ENCODE data around the gene ADO.

DNA sequence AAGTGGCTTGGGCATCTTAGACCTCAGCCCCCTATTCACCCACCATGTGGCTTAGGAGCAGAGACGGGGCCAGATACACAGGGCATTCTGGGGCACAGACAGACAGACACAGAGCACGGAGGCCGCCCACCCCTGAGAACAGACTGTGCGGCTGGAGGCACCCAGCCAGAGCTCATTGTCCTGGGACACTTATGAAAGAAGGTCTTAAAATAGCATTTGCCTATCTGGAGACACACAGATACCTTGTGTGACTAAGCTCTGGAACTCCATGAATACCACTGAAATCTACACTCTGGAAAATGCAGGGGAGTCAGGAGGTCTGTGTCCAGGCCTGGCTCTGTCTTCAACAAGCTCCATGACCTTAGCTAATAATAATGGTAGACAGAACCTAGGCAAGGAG lies 41.4 kb upstream of the ADO start:
- TF ChIP-seq, protein P1, sequence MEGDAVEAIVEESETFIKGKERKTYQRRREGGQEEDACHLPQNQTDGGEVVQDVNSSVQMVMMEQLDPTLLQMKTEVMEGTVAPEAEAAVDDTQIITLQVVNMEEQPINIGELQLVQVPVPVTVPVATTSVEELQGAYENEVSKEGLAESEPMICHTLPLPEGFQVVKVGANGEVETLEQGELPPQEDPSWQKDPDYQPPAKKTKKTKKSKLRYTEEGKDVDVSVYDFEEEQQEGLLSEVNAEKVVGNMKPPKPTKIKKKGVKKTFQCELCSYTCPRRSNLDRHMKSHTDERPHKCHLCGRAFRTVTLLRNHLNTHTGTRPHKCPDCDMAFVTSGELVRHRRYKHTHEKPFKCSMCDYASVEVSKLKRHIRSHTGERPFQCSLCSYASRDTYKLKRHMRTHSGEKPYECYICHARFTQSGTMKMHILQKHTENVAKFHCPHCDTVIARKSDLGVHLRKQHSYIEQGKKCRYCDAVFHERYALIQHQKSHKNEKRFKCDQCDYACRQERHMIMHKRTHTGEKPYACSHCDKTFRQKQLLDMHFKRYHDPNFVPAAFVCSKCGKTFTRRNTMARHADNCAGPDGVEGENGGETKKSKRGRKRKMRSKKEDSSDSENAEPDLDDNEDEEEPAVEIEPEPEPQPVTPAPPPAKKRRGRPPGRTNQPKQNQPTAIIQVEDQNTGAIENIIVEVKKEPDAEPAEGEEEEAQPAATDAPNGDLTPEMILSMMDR (conservative IDR thresholded peaks at IDR 0.05 in 1 of 2, IDR thresholded peaks at IDR 0.05 in 1 of 2; ENCODE audit: low read depth in 1 of 2, low read length in 2 of 2), result no peak
- TF ChIP-seq EZH2 (IDR thresholded peaks at IDR 0.05; ENCODE audit: low read length, missing control alignments), result no peak
